Measurements from ENCODE around the gene PKP2.

PKP2 gene

GRCh38 chr12:32860192-32860591 lies 36.4 kb downstream of the PKP2 start:
- no peak for DNase-seq

GRCh38 chr12:32859389-32859788 lies 37.2 kb downstream of the PKP2 start:
- DNase-seq, result no peak

GRCh38 chr12:32854716-32855115 lies 41.9 kb downstream of the PKP2 start:
- DNase-seq, result no peak

- no peak for DNase-seq
Measured at GRCh38 chr12:32854097-32854496, 42.5 kb downstream of the PKP2 start.

- no peak for DNase-seq
Measured at GRCh38 chr12:32847287-32847686, 49.3 kb downstream of the PKP2 start.

- DNase-seq, result no peak
Measured at GRCh38 chr12:32846053-32846452, 50.5 kb downstream of the PKP2 start.

- DNase-seq, result no peak
Measured at GRCh38 chr12:32843528-32844095, 53.0 kb downstream of the PKP2 start.

- DNase-seq, result no peak
Measured at GRCh38 chr12:32841061-32841460, 55.5 kb downstream of the PKP2 start.

- DNase-seq, result no peak
Measured at GRCh38 chr12:32839828-32840227, 56.7 kb downstream of the PKP2 start.

- no peak for DNase-seq
Measured at GRCh38 chr12:32837974-32838373, 58.6 kb downstream of the PKP2 start.

GRCh38 chr12:32836710-32837109 lies 59.9 kb downstream of the PKP2 start:
- no peak for DNase-seq

- DNase-seq, result no peak
Measured at GRCh38 chr12:32834122-32834521, 62.5 kb downstream of the PKP2 start.

- no peak for DNase-seq
Measured at GRCh38 chr12:32828552-32828951, 68.0 kb downstream of the PKP2 start.

GRCh38 chr12:32828120-32828519 lies 68.5 kb downstream of the PKP2 start:
- DNase-seq, result no peak

- no peak for DNase-seq
Measured at GRCh38 chr12:32826807-32827412, 69.7 kb downstream of the PKP2 start.

- no peak for DNase-seq
Measured at GRCh38 chr12:32824596-32824995, 72.0 kb downstream of the PKP2 start.

- no peak for DNase-seq
Measured at GRCh38 chr12:32822344-32822743, 74.2 kb downstream of the PKP2 start.

GRCh38 chr12:32821710-32822109 lies 74.9 kb downstream of the PKP2 start:
- no peak for DNase-seq

- no peak for DNase-seq
Measured at GRCh38 chr12:32821293-32821692, 75.3 kb downstream of the PKP2 start.

GRCh38 chr12:32820376-32820931 lies 76.1 kb downstream of the PKP2 start:
- DNase-seq, result no peak

GRCh38 chr12:32819424-32819823 lies 77.2 kb downstream of the PKP2 start:
- DNase-seq, result no peak

GRCh38 chr12:32811686-32812392 lies 84.7 kb downstream of the PKP2 start:
- DNase-seq, result no peak

GRCh38 chr12:32809846-32810245 lies 86.7 kb downstream of the PKP2 start:
- DNase-seq, result no peak

- no peak for DNase-seq
Measured at GRCh38 chr12:32809196-32809595, 87.4 kb downstream of the PKP2 start.

All from stimulated activated CD4-positive, alpha-beta T cell treated with anti-CD3 and anti-CD28 coated beads, Interleukin-2, amount 100 ng/mL, for 24 hours (primary cell).